Testis (tissue), 3 donors: ENCODE measurements around the gene CGNL1. TPM values are rescaled to one million over a fixed set of nuclear protein-coding genes. Genes with fewer than 3 reads are reported as not detected.

Experiments
- DNase-seq: peaks from one replicate; pipeline ENCODE4 v3.0.0-alpha.2; 2019
- H3K27ac ChIP-seq, 2 donors: fragments of 200-600 bp; sonication (generic); one replicate each; pipeline ENCODE4 v1.5.1; 2019
- H3K27me3 ChIP-seq: fragments of 200-600 bp; sonication (generic); one replicate; pipeline ENCODE4 v1.5.1; 2019
- H3K36me3 ChIP-seq: fragments of 200-600 bp; sonication (generic); one replicate; pipeline ENCODE4 v1.5.1; 2017; ENCODE audit warnings: low read depth; ENCODE audit errors: missing control alignments
- H3K4me1 ChIP-seq: fragments of 200-600 bp; sonication (generic); one replicate; pipeline ENCODE4 v1.5.1; 2019
- H3K4me3 ChIP-seq, 2 donors: fragments of 200-600 bp; sonication (generic); one replicate each; pipeline ENCODE4 v1.5.1; 2017 to 2019
- H3K9me3 ChIP-seq: fragments of 200-600 bp; sonication (generic); one replicate; pipeline ENCODE4 v1.5.1; 2017
- CTCF ChIP-seq, 3 experiments: fragments of 450-650 bp in 2 of 3; fragments of 200-600 bp in 1 of 3; sonication (generic) in 1 of 3; IDR thresholded peaks; one replicate each; pipeline ENCODE4 v1.5.1; 2016 to 2019; ENCODE audit warnings: antibody characterized with exemption in 3 of 3, mild to moderate bottlenecking in 2 of 3, moderate library complexity in 1 of 3
- POLR2A ChIP-seq: fragments of 450-650 bp; IDR thresholded peaks from one replicate; pipeline ENCODE4 v1.6.1; 2017; ENCODE audit warnings: antibody characterized with exemption, mild to moderate bottlenecking, moderate library complexity
- whole genome bisulfite sequencing, 2 donors: methylation state at CpG; one replicate each; pipeline ENCODE4 v1.1.5; 2018; 5-methylcytosine and 5-hydroxymethylcytosine counted together
- intact Hi-C: fragments of 100-400 bp; cut with DNase I; formaldehyde crosslinking; loops from one replicate; pipeline ENCODE4 v1.15.1; 2023; ENCODE audit warnings: low total_unique reads
- polyA plus RNA-seq: library from polyadenylated mRNA; stranded (reverse); fragments of 350-450 nt; fragmentation: Illumina TruSeq; extraction: RNeasy Lipid Tissue Mini Kit (QIAGEN cat#74804); gene quantifications from one replicate; pipeline ENCODE4 v1.2.3, GENCODE V29; 2014; ENCODE audit warnings: low read depth, low replicate concordance; ENCODE audit not compliant: insufficient read depth
- total RNA-seq, 2 donors: library from RNA; depleted of rRNA; stranded (reverse); fragments of >200 nt; gene quantifications; one replicate each; pipeline ENCODE4 v1.2.3, GENCODE V29; 2016

The CGNL1 gene
- total and polyA plus RNA-seq, 3 donors from 2014 or later, result 21.0 to 40.2 (median 29.2) TPM

DNA sequence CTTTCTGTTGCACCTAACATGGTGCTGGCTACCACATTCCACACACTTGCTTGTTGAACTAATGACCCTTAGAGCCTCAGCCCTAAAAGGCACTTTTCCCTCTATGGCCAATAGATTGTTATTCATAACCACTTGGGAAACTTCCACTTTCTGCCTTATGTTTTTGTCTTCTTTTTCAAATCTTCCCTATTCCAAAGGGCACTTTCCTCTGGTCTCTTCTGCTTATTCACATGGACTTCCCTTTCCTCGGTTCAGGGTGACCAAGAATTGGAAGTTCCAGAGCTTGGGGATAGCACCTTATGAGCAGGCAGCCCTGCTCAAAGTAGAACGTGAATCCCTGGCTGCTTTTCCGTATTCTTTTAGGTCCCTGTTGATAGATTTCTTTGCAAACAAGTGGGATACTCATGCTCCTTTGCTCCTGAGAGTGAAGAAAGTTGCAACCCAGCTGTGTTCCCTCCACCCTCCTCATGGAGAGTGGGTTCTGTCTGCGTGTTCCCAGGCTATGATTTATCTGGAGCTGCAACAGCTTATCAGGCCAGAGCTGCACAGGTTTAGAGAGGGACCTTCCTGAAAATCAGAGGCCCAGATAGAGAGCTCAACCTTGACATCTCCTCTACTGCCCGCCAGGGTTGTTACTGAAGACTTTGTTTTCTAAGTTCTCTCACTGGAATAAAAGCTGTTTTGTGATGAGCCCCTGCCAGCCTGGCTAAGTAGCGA is 156.6 kb downstream of the CGNL1 start:
- WGBS, 2 donors, result 58% methylated on average over 6 of the region's 6 CpGs
- TF ChIP-seq POLR2A, result no peak
- TF ChIP-seq CTCF (IDR thresholded peaks at IDR 0.05), result no peak
- Histone ChIP-seq H3K4me1 (peaks cover 5% of the 10 kb centered on the region), H3K4me3 (no peak overlapping the region), H3K27me3 (no peaks in the 10 kb centered on the region), H3K9me3 (no peaks in the 10 kb centered on the region), H3K27ac (no peak overlapping the region), H3K36me3 (no peaks in the 10 kb centered on the region)
- intact Hi-C loops, result no loop called here
- no peak for DNase-seq

- no peaks in the 10 kb centered on the region for H3K27me3 ChIP-seq
- no peak for TF ChIP-seq POLR2A
- no peak for DNase-seq
- 43 to 75% methylated on average over 5 of the region's 5 CpGs for WGBS, 2 donors
- no peaks in the 10 kb centered on the region for H3K9me3 ChIP-seq
- H3K4me1 ChIP-seq, result peaks cover 5% of the 10 kb centered on the region
- no peak overlapping the region for H3K4me3 ChIP-seq
- H3K27ac ChIP-seq, result no peak overlapping the region
- intact Hi-C loops, result no loop called here
- no peaks in the 10 kb centered on the region for H3K36me3 ChIP-seq
These were observed 157.1 kb downstream of the CGNL1 start for GRCh38 chr15:57533448-57533799.

- 49 to 62% methylated on average over 6 of the region's 6 CpGs for WGBS, 2 donors
- no peaks in the 10 kb centered on the region for H3K27me3 ChIP-seq
- intact Hi-C loops, result no loop called here
- H3K36me3 ChIP-seq, result no peaks in the 10 kb centered on the region
- H3K9me3 ChIP-seq, result no peaks in the 10 kb centered on the region
- no peak overlapping the region for H3K4me3 ChIP-seq
- DNase-seq, result no peak
- H3K27ac ChIP-seq, result peak overlapping the region in 1 of 2 donors; percentile 18
- H3K4me1 ChIP-seq, result peaks cover 5% of the 10 kb centered on the region
- no peak for TF ChIP-seq CTCF (IDR thresholded peaks at IDR 0.05)
- no peak for TF ChIP-seq POLR2A
These were observed 158.0 kb downstream of the CGNL1 start for GRCh38 chr15:57534281-57534680.

GRCh38 chr15:57537072-57537471 is 160.8 kb downstream of the CGNL1 start:
- H3K27ac ChIP-seq, result no peak overlapping the region
- TF ChIP-seq POLR2A, result no peak
- no peak for TF ChIP-seq CTCF (IDR thresholded peaks at IDR 0.05)
- 85 to 90% methylated on average over 7 of the region's 7 CpGs for WGBS, 2 donors
- no peaks in the 10 kb centered on the region for H3K27me3 ChIP-seq
- H3K36me3 ChIP-seq, result no peaks in the 10 kb centered on the region
- no peaks in the 10 kb centered on the region for H3K9me3 ChIP-seq
- intact Hi-C loops, result no loop called here
- DNase-seq, result no peak
- H3K4me1 ChIP-seq, result peaks cover 5% of the 10 kb centered on the region
- no peak overlapping the region for H3K4me3 ChIP-seq

GRCh38 chr15:57537488-57538264 is 161.4 kb downstream of the CGNL1 start:
- no peaks in the 10 kb centered on the region for H3K27me3 ChIP-seq
- no peaks in the 10 kb centered on the region for H3K36me3 ChIP-seq
- H3K4me1 ChIP-seq, result peaks cover 5% of the 10 kb centered on the region
- H3K4me3 ChIP-seq, result no peak overlapping the region
- TF ChIP-seq POLR2A (no peak), CTCF (IDR thresholded peaks at IDR 0.05) (no peak)
- 75 to 93% methylated on average over 4 of the region's 4 CpGs for WGBS, 2 donors
- H3K27ac ChIP-seq, result no peak overlapping the region
- no peak for DNase-seq
- no peaks in the 10 kb centered on the region for H3K9me3 ChIP-seq
- intact Hi-C loops, result no loop called here
